Suprapubic skin (tissue), 4 donors: Measurements from ENCODE around the gene KLHL29.

ENCODE experiments used
- CTCF ChIP-seq, 2 donors: fragments of 200-600 bp in 1 of 2; fragments of 450-650 bp in 1 of 2; sonication (generic) in 1 of 2; IDR thresholded peaks; one replicate each; pipeline ENCODE4 v1.5.1; 2016 to 2019; ENCODE audit warnings: antibody characterized with exemption in 2 of 2, mild to moderate bottlenecking in 1 of 2, moderate library complexity in 1 of 2
- EP300 ChIP-seq: sonication (generic); formaldehyde crosslinking; IDR thresholded peaks from one replicate; pipeline ENCODE4 v1.6.1; 2017; ENCODE audit warnings: antibody characterized with exemption
- POLR2A ChIP-seq, 2 donors: fragments of 450-650 bp; IDR thresholded peaks; one replicate each; pipeline ENCODE4 v1.6.1; 2017; ENCODE audit warnings: antibody characterized with exemption in 2 of 2, mild to moderate bottlenecking in 2 of 2, moderate library complexity in 2 of 2
- POLR2AphosphoS5 ChIP-seq, 3 donors: sonication (generic); formaldehyde crosslinking; IDR thresholded peaks; one replicate each; pipeline ENCODE4 v1.6.1; 2017; ENCODE audit warnings: antibody characterized with exemption in 3 of 3

- TF ChIP-seq POLR2AphosphoS5 (IDR thresholded peaks at IDR 0.05) (no peak), POLR2A (IDR thresholded peaks at IDR 0.05) (no peak), CTCF (IDR thresholded peaks at IDR 0.05) (no peak), EP300 (no peak)
Measured at GRCh38 chr2:23670245-23670592, 285.2 kb downstream of the KLHL29 start.
